ENCODE data around the gene C16orf92.

- TF ChIP-seq CTCF (conservative IDR thresholded peaks at IDR 0.05 in 1 of 2, IDR thresholded peaks at IDR 0.05 in 1 of 2; ENCODE audit: extremely low read depth in 1 of 2, insufficient read depth in 1 of 2, low read depth in 1 of 2, low read length in 2 of 2) (no peak), EZH2 (IDR thresholded peaks at IDR 0.05; ENCODE audit: borderline replicate concordance, low read length) (no peak)
Measured at GRCh38 chr16:30053376-30054015, 30.5 kb downstream of the C16orf92 start.
